GM06990 (cell line): ENCODE results near the gene OBSCN.
"Not testable (repeated sequence)": the region's sequence is repeated elsewhere in the genome, so short reads cannot be mapped to it uniquely, and the experiment has no call there.

ENCODE experiments used
- DNase-seq: peaks from one replicate; pipeline ENCODE4 v3.0.0-alpha.2; 2011; ENCODE audit not compliant: insufficient read length; ENCODE audit errors: extremely low read depth
- H3K27me3 ChIP-seq: replicated peaks from 2 replicates; pipeline ENCODE4 v1.6.0; 2011; ENCODE audit warnings: low read length; ENCODE audit not compliant: control insufficient read depth, insufficient read depth
- H3K36me3 ChIP-seq: 2 replicates; pipeline ENCODE4 v1.5.1; 2011; ENCODE audit warnings: low read length; ENCODE audit not compliant: control insufficient read depth, insufficient read depth
- H3K4me3 ChIP-seq: replicated peaks from 2 replicates; pipeline ENCODE4 v1.5.1; 2011; ENCODE audit warnings: low read depth, mild to moderate bottlenecking, control low read depth, low read length
- TF ChIP-seq, protein P1 (sequence below): IDR thresholded peaks from 2 replicates; pipeline ENCODE4 v1.5.1; 2011; ENCODE audit warnings: low read length, control low read depth, mild to moderate bottlenecking, inconsistent platforms; ENCODE audit not compliant: insufficient read depth, poor library complexity, severe bottlenecking

The OBSCN gene

DNA sequence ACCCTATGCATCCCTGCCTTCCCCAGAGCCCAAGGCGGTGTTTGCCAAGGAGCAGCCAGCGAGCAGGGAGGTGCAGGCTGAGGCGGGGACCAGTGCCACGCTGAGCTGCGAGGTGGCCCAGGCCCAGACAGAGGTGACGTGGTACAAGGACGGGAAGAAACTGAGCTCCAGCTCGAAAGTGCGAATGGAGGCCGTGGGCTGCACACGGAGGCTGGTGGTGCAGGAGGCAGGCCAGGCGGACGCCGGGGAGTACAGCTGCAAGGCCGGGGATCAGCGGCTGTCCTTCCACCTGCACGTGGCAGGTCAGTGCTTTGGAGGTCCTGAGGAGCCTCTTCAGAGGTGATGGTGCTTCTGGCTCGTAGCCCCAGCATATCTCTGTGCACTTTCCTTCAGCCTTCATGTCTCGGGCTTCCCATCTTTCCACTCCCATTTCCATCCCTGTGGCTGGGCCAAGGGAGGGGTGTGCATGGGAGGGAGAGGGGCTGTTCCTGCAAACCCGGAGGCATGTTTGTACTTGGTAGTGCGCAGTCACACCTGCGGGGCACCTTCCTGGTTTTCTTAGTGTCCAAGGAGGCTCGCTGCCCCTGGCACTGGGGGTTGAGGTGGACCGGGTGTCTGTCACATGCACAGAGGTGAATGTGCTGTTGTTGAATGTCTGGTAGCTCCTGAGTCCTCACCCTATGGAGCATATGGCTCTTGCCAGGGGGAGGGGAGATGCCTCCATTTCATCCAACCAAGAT lies 56.4 kb downstream of the OBSCN start:
- DNase-seq = no peak
- TF ChIP-seq, protein P1, sequence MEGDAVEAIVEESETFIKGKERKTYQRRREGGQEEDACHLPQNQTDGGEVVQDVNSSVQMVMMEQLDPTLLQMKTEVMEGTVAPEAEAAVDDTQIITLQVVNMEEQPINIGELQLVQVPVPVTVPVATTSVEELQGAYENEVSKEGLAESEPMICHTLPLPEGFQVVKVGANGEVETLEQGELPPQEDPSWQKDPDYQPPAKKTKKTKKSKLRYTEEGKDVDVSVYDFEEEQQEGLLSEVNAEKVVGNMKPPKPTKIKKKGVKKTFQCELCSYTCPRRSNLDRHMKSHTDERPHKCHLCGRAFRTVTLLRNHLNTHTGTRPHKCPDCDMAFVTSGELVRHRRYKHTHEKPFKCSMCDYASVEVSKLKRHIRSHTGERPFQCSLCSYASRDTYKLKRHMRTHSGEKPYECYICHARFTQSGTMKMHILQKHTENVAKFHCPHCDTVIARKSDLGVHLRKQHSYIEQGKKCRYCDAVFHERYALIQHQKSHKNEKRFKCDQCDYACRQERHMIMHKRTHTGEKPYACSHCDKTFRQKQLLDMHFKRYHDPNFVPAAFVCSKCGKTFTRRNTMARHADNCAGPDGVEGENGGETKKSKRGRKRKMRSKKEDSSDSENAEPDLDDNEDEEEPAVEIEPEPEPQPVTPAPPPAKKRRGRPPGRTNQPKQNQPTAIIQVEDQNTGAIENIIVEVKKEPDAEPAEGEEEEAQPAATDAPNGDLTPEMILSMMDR = no peak
- H3K36me3 ChIP-seq = no peaks in the 10 kb centered on the region
- no peak overlapping the region for H3K4me3 ChIP-seq
- no peaks in the 10 kb centered on the region for H3K27me3 ChIP-seq

DNA sequence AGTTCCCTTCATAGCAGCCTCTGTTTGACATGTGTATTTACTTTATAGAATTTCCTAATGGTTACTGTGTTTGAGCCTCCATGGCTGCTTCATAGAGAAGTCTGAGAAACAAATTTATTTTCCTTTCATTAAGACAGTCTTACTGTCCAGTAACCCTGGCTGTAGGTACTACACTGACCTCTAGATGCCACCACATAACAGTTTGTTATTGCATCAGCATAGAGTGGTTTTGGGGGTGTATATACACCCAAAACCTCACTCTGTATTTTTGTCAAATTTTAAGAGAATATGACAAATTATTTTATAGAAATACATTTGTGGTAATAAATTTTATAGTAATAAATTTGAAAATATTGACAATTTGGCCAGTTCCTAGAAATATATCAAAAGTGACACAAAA lies 57.3 kb downstream of the OBSCN start:
- H3K4me3 ChIP-seq = no peak overlapping the region
- DNase-seq = no peak
- no peaks in the 10 kb centered on the region for H3K36me3 ChIP-seq
- H3K27me3 ChIP-seq = no peaks in the 10 kb centered on the region
- TF ChIP-seq, protein P1 = no peak

DNA sequence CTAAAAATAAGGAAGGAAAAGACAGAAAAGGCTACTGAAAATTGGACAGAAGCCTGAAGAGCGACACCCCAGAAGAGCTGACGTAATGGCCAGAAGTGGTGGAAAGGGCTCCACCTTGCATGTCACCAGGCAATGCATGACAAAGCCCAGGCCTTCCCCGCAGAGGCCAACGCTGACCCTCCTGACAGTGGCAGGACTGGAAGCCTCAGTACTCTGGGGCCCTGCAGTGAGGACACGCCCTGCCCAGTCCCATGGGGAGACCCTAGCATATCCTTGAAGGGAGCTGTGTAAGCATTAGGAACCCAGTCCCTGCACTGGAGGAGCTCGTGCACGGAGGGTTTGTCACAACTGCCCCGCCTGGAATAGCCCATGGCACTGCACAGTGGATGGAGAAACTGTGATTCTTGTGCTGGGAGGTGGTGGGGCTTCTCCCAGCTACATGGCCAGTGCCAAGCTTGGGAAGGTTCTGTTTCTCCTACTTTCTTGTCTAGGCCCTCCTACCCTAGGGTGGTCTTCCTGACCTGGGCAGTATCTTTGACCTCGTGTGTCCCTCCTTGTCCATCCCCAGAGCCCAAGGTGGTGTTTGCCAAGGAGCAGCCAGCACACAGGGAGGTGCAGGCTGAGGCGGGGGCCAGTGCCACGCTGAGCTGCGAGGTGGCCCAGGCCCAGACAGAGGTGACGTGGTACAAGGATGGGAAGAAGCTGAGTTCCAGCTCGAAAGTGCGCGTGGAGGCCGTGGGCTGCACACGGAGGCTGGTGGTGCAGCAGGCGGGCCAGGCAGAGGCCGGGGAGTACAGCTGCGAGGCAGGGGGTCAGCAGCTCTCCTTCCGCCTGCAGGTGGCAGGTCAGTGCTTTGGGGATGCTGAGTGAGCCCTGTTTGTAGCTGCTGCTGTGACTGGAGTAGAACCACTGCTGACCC lies 60.4 kb downstream of the OBSCN start:
- no peaks in the 10 kb centered on the region for H3K27me3 ChIP-seq
- no peak for DNase-seq
- no peaks in the 10 kb centered on the region for H3K36me3 ChIP-seq
- TF ChIP-seq, protein P1 = no peak
- H3K4me3 ChIP-seq = no peak overlapping the region

DNA sequence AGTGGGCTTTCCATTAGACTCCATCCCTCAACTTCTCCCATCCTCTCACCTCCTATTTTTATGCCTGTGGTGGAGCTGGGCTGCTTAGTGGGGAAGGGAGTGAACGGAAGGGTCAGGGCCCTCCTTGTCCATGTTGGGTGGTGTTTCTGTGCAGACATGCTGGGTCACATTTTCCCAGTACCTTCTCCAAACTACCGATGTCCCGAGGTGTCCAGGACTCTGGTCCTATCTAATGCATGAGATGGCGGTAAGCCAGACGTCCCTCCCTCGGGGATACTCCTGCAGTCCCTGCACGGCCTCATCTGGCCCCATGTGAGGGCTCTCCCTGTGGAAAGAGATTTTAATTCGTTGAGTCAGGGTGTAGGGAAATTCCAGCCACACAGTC lies 61.0 kb downstream of the OBSCN start:
- no peaks in the 10 kb centered on the region for H3K36me3 ChIP-seq
- no peak for DNase-seq
- TF ChIP-seq, protein P1 = no peak
- no peaks in the 10 kb centered on the region for H3K27me3 ChIP-seq
- no peak overlapping the region for H3K4me3 ChIP-seq

DNA sequence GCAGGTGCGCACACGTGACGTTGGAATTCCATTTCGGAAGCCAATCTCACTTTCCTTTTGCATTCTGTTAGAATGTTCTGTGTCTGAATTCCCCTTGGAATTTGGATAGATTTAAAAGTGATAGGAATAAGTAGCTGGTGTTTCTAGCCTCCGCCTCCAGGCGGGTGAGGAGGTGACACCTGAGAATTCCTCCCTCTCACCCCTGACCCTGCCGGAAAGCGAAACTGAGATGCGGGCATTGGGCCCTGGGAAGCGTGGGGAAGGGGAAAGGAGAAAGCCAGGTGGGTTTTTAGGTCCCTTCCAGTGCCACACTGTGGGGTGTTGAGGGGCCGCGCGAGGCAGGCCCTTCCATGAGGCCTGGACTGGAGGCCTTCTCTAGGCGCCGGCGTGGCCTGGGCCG lies 61.6 kb downstream of the OBSCN start:
- H3K36me3 ChIP-seq, H3K27me3 ChIP-seq, H3K4me3 ChIP-seq, DNase-seq: not testable (repeated sequence)

DNA sequence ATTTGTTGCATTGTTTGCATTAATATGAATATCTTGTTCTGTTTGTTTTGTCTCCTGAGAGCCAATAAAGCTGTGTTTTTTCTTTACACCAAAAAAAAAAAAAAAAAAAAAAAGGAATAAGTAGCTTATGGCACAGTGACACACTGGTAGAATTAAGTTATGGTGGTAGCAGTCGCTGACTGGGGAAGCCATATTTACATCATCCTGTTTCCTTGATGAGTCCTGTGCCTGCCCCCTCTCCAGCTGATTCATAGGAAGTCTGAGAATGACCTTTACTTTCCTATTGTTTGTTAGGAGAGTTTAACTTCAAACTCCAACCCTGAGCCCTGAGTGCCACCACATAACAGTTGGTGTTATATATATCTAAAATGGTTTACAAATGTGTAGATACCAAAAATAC lies 62.2 kb downstream of the OBSCN start:
- TF ChIP-seq, protein P1 = no peak
- DNase-seq = no peak

More for the DNA sequence above, 62.2 kb downstream of the OBSCN start:
- Histone ChIP-seq H3K4me3 (no peak overlapping the region), H3K36me3 (no peaks in the 10 kb centered on the region), H3K27me3 (peaks cover under 1% of the 10 kb centered on the region)
